OCI-LY3 (cell line): ENCODE data around the gene GOLGA6A.

Experiments used
- H2AFZ ChIP-seq: fragments of 200-600, 300-600 bp; shearing (Covaris generic); 2 replicates; pipeline ENCODE4 v1.6.0; 2014; ENCODE audit warnings: antibody characterized with exemption, low read depth, low read length
- H3K27ac ChIP-seq: fragments of 200-600, 300-600 bp; sonication (generic); 2 replicates; pipeline ENCODE4 v1.5.1; 2014; ENCODE audit warnings: mild to moderate bottlenecking, low read length, moderate library complexity, mixed read lengths
- H3K27me3 ChIP-seq: fragments of 200-600, 300-600 bp; sonication (generic); 2 replicates; pipeline ENCODE4 v1.6.1; 2014; ENCODE audit warnings: low read depth, low read length, mixed read lengths
- H3K36me3 ChIP-seq: fragments of 200-600, 300-600 bp; sonication (generic); replicated peaks from 2 replicates; pipeline ENCODE3; 2014; ENCODE audit warnings: low read depth, low read length, mixed read lengths
- H3K4me1 ChIP-seq: fragments of 300-600, 200-600 bp; sonication (generic); 2 replicates; pipeline ENCODE4 v1.6.1; 2014; ENCODE audit warnings: low read length, mixed read lengths
- H3K4me2 ChIP-seq: fragments of 200-600, 300-600 bp; sonication (generic); 2 replicates; pipeline ENCODE4 v1.6.1; 2014; ENCODE audit warnings: low read length, mixed read lengths
- H3K4me3 ChIP-seq: fragments of 300-600, 200-600 bp; sonication (generic); 2 replicates; pipeline ENCODE4 v1.5.1; 2014; ENCODE audit warnings: antibody characterized with exemption, mild to moderate bottlenecking, low read length, moderate library complexity
- H3K79me2 ChIP-seq: fragments of 300-600, 200-600 bp; shearing (Covaris generic); 2 replicates; pipeline ENCODE4 v1.6.1; 2014; ENCODE audit warnings: mild to moderate bottlenecking, low read length, mixed read lengths
- H3K9ac ChIP-seq: fragments of 300-600, 200-600 bp; shearing (Covaris generic); 2 replicates; pipeline ENCODE4 v1.6.0; 2014; ENCODE audit warnings: mild to moderate bottlenecking, low read length, moderate library complexity
- H3K9me3 ChIP-seq: fragments of 200-600, 300-600 bp; shearing (Covaris generic); 2 replicates; pipeline ENCODE4 v1.6.1; 2014; ENCODE audit warnings: low read length, mixed read lengths; ENCODE audit not compliant: insufficient read depth
- H4K20me1 ChIP-seq: fragments of 200-600, 300-600 bp; sonication (generic); 2 replicates; pipeline ENCODE4 v1.6.1; 2016; ENCODE audit warnings: low read length, mixed read lengths; ENCODE audit not compliant: insufficient read depth
- EZH2phosphoT487 ChIP-seq: fragments of 200-600 bp; shearing (Covaris generic); IDR thresholded peaks from 2 replicates; pipeline ENCODE4 v1.6.1; 2018; ENCODE audit warnings: antibody characterized with exemption, mixed run types, low read depth
- TF ChIP-seq, protein P1 (sequence below): fragments of 200-600, 300-600 bp; sonication (generic); IDR thresholded peaks from 2 replicates; pipeline ENCODE4 v1.5.1; 2014; ENCODE audit warnings: antibody characterized with exemption, low read length, low read depth

GOLGA6A gene

DNA sequence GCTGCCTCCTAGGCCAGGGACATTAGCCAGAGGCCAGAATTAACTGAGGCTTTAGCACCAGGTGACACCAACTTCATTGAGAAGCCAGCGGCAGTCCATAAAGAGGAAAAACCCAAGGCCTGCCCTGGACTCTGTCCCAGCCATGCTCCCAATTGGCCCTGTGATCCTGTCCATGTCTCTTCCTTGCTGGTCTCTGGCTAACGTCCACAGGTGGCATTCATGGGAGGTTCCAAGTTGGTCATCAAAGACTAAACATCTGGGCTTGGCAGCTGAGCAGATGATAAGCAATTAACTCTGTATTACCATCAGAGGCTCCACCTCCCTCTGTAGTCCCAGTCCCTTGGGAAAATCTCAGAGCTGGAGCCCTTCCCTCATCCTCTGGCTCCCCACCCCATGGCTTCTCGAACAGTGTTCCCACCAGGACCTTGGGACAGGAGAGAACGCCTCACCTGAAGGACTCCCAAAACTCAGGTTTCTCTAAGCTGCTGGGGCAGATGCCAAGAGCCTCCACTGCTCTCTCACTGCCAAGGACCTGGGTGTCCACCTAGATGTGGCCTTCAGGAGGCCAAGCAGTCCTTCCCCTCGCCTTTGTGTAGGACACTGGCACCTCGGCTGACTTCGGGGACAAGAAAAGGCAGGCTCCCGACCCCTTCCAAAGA lies 40.4 kb downstream of the GOLGA6A start:
- Histone ChIP-seq H3K27me3 (no peaks in the 10 kb centered on the region), H3K27ac (no peak overlapping the region), H3K36me3 (peaks cover 15% of the 10 kb centered on the region), H3K9me3 (no peaks in the 10 kb centered on the region), H4K20me1 (no peaks in the 10 kb centered on the region), H2AFZ (no peak overlapping the region), H3K4me3 (no peak overlapping the region), H3K4me2 (no peak overlapping the region), H3K9ac (no peak overlapping the region), H3K79me2 (no peaks in the 10 kb centered on the region), H3K4me1 (no peaks in the 10 kb centered on the region)
- no peak for TF ChIP-seq EZH2phosphoT487
- TF ChIP-seq, protein P1, sequence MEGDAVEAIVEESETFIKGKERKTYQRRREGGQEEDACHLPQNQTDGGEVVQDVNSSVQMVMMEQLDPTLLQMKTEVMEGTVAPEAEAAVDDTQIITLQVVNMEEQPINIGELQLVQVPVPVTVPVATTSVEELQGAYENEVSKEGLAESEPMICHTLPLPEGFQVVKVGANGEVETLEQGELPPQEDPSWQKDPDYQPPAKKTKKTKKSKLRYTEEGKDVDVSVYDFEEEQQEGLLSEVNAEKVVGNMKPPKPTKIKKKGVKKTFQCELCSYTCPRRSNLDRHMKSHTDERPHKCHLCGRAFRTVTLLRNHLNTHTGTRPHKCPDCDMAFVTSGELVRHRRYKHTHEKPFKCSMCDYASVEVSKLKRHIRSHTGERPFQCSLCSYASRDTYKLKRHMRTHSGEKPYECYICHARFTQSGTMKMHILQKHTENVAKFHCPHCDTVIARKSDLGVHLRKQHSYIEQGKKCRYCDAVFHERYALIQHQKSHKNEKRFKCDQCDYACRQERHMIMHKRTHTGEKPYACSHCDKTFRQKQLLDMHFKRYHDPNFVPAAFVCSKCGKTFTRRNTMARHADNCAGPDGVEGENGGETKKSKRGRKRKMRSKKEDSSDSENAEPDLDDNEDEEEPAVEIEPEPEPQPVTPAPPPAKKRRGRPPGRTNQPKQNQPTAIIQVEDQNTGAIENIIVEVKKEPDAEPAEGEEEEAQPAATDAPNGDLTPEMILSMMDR, result no peak

DNA sequence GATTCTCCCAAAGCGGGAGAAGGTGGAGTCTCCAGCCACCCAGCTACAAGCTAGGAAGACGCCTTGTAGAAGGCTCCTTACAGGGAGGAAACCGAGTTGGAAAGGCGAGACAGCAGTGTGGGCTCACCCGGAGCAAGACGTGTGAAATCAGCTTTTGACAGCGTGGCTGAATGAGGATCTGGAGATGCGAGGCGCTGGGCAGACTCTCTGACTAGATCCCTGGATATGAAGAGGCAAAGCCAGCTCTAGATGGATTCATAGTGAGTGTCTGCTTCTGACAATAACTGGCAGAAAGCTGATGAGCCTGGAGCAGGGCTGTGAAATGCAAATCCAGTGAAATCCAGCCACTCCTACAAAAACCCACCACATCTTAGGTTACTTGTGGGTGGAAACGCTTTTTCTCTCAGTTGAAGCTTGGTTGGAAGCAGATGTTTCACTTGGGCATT lies 41.0 kb downstream of the GOLGA6A start:
- no peak overlapping the region for H3K4me3 ChIP-seq
- H2AFZ ChIP-seq, result no peak overlapping the region
- H3K36me3 ChIP-seq, result peaks cover 21% of the 10 kb centered on the region
- no peaks in the 10 kb centered on the region for H3K9me3 ChIP-seq
- no peaks in the 10 kb centered on the region for H4K20me1 ChIP-seq
- H3K9ac ChIP-seq, result no peak overlapping the region
- no peaks in the 10 kb centered on the region for H3K79me2 ChIP-seq
- no peaks in the 10 kb centered on the region for H3K4me1 ChIP-seq
- TF ChIP-seq, protein P1, result no peak
- no peak for TF ChIP-seq EZH2phosphoT487
- H3K27me3 ChIP-seq, result no peaks in the 10 kb centered on the region
- no peak overlapping the region for H3K27ac ChIP-seq
- H3K4me2 ChIP-seq, result no peak overlapping the region

DNA sequence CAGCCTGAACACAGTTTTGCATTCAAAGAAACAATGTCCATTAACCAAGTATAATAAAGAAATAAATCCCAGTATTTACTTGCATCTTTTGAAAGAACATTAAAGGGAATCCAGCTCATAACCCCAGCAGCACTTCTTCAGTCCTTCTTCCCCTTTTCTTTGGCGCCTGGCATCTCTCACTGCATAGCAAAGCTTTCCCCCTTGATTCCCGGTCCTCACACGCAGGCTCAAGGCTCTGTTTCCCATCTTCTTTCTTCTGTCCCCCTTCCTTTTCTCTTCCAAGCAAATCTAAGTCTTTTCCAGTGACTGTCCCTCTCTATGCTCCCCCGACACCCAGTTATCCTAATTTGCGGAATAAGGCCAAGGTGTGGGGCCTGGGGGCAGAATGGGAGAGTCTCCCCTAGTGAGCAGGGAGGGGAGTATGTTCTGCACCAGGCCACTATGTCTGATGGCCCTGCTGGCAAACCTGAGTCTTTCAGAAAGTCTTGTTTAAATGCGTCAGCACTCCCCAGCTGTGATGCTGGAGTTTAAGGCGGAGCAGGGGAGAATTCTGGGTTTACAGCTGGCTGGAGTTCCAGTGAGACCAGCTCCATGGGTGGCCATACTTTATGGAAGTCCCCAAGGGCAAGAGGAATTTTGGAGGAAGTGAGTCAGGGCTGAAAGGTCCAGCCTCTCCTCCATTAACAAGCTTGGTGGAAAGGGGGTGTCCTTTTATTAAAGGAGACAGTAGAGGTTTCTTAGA lies 42.1 kb downstream of the GOLGA6A start:
- H3K36me3 ChIP-seq, result peaks cover 28% of the 10 kb centered on the region
- no peak overlapping the region for H3K9ac ChIP-seq
- H3K27ac ChIP-seq, result no peak overlapping the region
- H3K79me2 ChIP-seq, result no peaks in the 10 kb centered on the region
- no peak overlapping the region for H3K4me3 ChIP-seq
- H3K4me2 ChIP-seq, result no peak overlapping the region
- H2AFZ ChIP-seq, result no peak overlapping the region
- TF ChIP-seq, protein P1, result no peak
- no peak for TF ChIP-seq EZH2phosphoT487
- H3K9me3 ChIP-seq, result no peaks in the 10 kb centered on the region
- H3K27me3 ChIP-seq, result no peaks in the 10 kb centered on the region
- no peaks in the 10 kb centered on the region for H3K4me1 ChIP-seq
- H4K20me1 ChIP-seq, result no peaks in the 10 kb centered on the region

DNA sequence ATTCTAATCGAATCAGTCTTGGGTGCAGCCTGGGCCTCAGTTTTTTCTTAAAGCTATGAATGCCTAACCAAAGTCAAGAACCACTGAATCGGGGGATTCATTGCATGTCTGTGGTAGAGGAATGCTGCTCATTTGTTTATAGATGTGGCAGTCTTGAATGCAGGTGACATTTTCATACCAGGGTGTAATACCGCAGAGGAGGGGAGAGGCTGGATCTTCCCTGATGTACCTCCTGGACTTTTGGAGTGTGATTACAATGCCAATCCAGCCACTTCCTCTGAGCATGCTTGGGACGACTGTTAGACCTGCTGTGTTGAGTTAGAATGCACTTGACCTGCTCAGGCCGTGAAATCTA lies 42.7 kb downstream of the GOLGA6A start:
- no peaks in the 10 kb centered on the region for H4K20me1 ChIP-seq
- H3K27me3 ChIP-seq, result no peaks in the 10 kb centered on the region
- H3K9ac ChIP-seq, result no peak overlapping the region
- no peaks in the 10 kb centered on the region for H3K79me2 ChIP-seq
- no peak overlapping the region for H3K4me3 ChIP-seq
- H3K4me1 ChIP-seq, result no peaks in the 10 kb centered on the region
- TF ChIP-seq, protein P1, result no peak
- TF ChIP-seq EZH2phosphoT487, result no peak
- H3K27ac ChIP-seq, result no peak overlapping the region
- H3K4me2 ChIP-seq, result no peak overlapping the region
- H3K9me3 ChIP-seq, result no peaks in the 10 kb centered on the region
- peaks cover 32% of the 10 kb centered on the region for H3K36me3 ChIP-seq
- H2AFZ ChIP-seq, result no peak overlapping the region
